Heart left ventricle (tissue), 16 donors: ENCODE results near the gene CXCL14. TPM values are rescaled to one million over a fixed set of nuclear protein-coding genes. Genes with fewer than 3 reads are reported as not detected.
"Not testable (repeated sequence)": the region's sequence is repeated elsewhere in the genome, so short reads cannot be mapped to it uniquely, and the experiment has no call there.

ENCODE experiments used
- ATAC-seq, 4 donors: fragments of 200-7000 bp; cut with Tn5 transposase; one replicate each; pipeline ENCODE4 v1.9.1; 2020 to 2022; ENCODE audit warnings: moderate library complexity in 4 of 4, mild to moderate bottlenecking in 3 of 4, moderate number of reproducible peaks in 1 of 4
- DNase-seq, 5 donors: peaks; one replicate each; pipeline ENCODE4 v3.0.0-alpha.2; 2020
- H3K27ac ChIP-seq, 12 donors: fragments of 200-600 bp; sonication (generic) in 4 of 12; one replicate each; pipeline versions ENCODE4 v1.5.0 to v1.8.0; 2016 to 2022; ENCODE audit warnings: mild to moderate bottlenecking in 2 of 12
- H3K27me3 ChIP-seq, 9 donors: fragments of 200-600 bp; sonication (generic) in 2 of 9; one replicate each; pipeline versions ENCODE4 v1.5.1 to v1.8.0; 2016 to 2022; ENCODE audit warnings: mild to moderate bottlenecking in 3 of 9
- H3K36me3 ChIP-seq, 9 donors: fragments of 200-600 bp; sonication (generic) in 2 of 9; one replicate each; pipeline versions ENCODE4 v1.5.0 to v1.8.0; 2018 to 2022; ENCODE audit warnings: mild to moderate bottlenecking in 2 of 9
- H3K4me1 ChIP-seq, 12 donors: fragments of 200-600 bp; sonication (generic) in 4 of 12; one replicate each; pipeline versions ENCODE4 v1.5.0 to v1.8.0; 2016 to 2022; ENCODE audit warnings: mild to moderate bottlenecking in 3 of 12
- H3K4me3 ChIP-seq, 12 donors: fragments of 200-600 bp; sonication (generic) in 4 of 12; one replicate each; pipeline versions ENCODE4 v1.5.0 to v1.8.0; 2017 to 2022; ENCODE audit warnings: mild to moderate bottlenecking in 9 of 12, moderate library complexity in 4 of 12
- H3K9me3 ChIP-seq, 12 donors: fragments of 200-600 bp; sonication (generic) in 4 of 12; one replicate each; pipeline versions ENCODE4 v1.5.0 to v1.8.0; 2016 to 2022; ENCODE audit warnings: mild to moderate bottlenecking in 1 of 12
- CTCF ChIP-seq, 12 donors: fragments of 200-600 bp; sonication (generic) in 4 of 12; IDR thresholded peaks; one replicate each; pipeline versions ENCODE4 v1.5.0 to v1.8.0; 2018 to 2022; ENCODE audit warnings: antibody characterized with exemption in 12 of 12, mild to moderate bottlenecking in 5 of 12
- POLR2A ChIP-seq, 2 donors: fragments of 450-650 bp; IDR thresholded peaks; one replicate each; pipeline ENCODE4 v1.6.1; 2017; ENCODE audit warnings: antibody characterized with exemption in 2 of 2, mild to moderate bottlenecking in 2 of 2, moderate library complexity in 2 of 2
- WGBS, 4 donors: extraction: QIAGEN DNeasy Blood & Tissue Kit in 2 of 4; methylation state at CpG; one replicate each; pipeline versions ENCODE4 v1.1.5 to v1.1.7; 2013 to 2018; 5-methylcytosine and 5-hydroxymethylcytosine counted together
- intact Hi-C, 10 donors: fragments of 100-400 bp; cut with DNase I; formaldehyde crosslinking; loops; one replicate each; pipeline versions ENCODE4 v1.11.1 to v1.14.2; 2022
- polyA plus RNA-seq, 2 donors: library from polyadenylated mRNA; stranded (reverse); fragments of 200-250 nt; gene quantifications; one replicate each; pipeline ENCODE4 v1.2.3, GENCODE V29; 2013
- total RNA-seq, 9 donors: library from RNA; depleted of rRNA in 2 of 9; stranded (reverse); fragments of >200 nt in 2 of 9; fragmentation: NEBNext Ultra II Directional in 3 of 9; extraction: Animal tissue kit (Norgen Biotek cat#: 25700) in 3 of 9; gene quantifications; one replicate each; pipeline versions ENCODE4 v1.1.0 to v1.2.4, GENCODE V29; 2016 to 2023
- donor health status: ischemic (EF 13 %, LVEDD 7.1; RV severe dilation, severe dysfunction).
- donor health status: healthy with polysubstance abuse.
- donor health status: DM: no; HTN: yes; CAD: no.
- donor health status: DM: no; HTN: no; CAD: no.
- donor health status: ischemic (EF 25% LVEDD 6.9; RV normal size, moderate dysfunction).
- donor health status: ischemic (EF 25% LVEDD 5.7; RV mildly dilated, moderate dysfunction).
- donor health status: healthy.
- donor health status: DM: yes; HTN: yes; CAD: no.
- donor health status: ischemic (EF 35%, LVEDD 5.7; RV mildly dilated, moderate dysfunction).
- donor health status: nonischemic (EF 11% LVEDD 7.7; RV severe dilation, severe dysfunction).
- donor health status: DM: yes; HTN: yes; CAD: no.
- donor health status: PGD.
- donor health status: ischemic (EF 29% LVEDD 5.4; RV normal size, mild dysfunction).
- donor health status: nonischemic (EF 23%, LVEDD 6.1; RV moderate dilation, normal function).

The CXCL14 gene
- total and polyA plus RNA-seq, 11 donors: 0.22 to 31.8 (median 0.69) TPM

GRCh38 chr5:135534609-135535419 is 44.0 kb downstream of the CXCL14 start:
- no peak overlapping the region for H3K27ac ChIP-seq
- WGBS, 4 donors: 1 to 4% (median 3%) methylated on average over 38 to 61 of the region's 61 CpGs
- TF ChIP-seq CTCF (IDR thresholded peaks at IDR 0.05) (no peak), POLR2A (IDR thresholded peaks at IDR 0.05) (no peak)
- H3K4me3 ChIP-seq: no peak overlapping the region
- intact Hi-C loops: no loop called here
- H3K36me3 ChIP-seq: no peaks in the 10 kb centered on the region
- no peak for ATAC-seq
- peaks cover 0 to 18% (median 0%) of the 10 kb centered on the region in 12 donors for H3K4me1 ChIP-seq
- no peaks in the 10 kb centered on the region for H3K9me3 ChIP-seq
- no peak for DNase-seq
- peaks cover 37 to 100% (median 79%) of the 10 kb centered on the region in 9 donors for H3K27me3 ChIP-seq

GRCh38 chr5:135533794-135534193 is 45.0 kb downstream of the CXCL14 start:
- H3K27ac ChIP-seq: no peak overlapping the region
- no peak for ATAC-seq
- H3K9me3 ChIP-seq: no peaks in the 10 kb centered on the region
- H3K36me3 ChIP-seq: no peaks in the 10 kb centered on the region
- H3K4me1 ChIP-seq: peaks cover 0 to 18% (median 0%) of the 10 kb centered on the region in 12 donors
- TF ChIP-seq POLR2A (IDR thresholded peaks at IDR 0.05) (no peak), CTCF (IDR thresholded peaks at IDR 0.05) (no peak)
- H3K4me3 ChIP-seq: no peak overlapping the region
- WGBS, 4 donors: 16 to 30% (median 25%) methylated on average over 3 of the region's 3 CpGs
- intact Hi-C loops: no loop called here
- peaks cover 37 to 100% (median 73%) of the 10 kb centered on the region in 9 donors for H3K27me3 ChIP-seq
- no peak for DNase-seq

GRCh38 chr5:135533334-135533733 is 45.5 kb downstream of the CXCL14 start:
- no peak for DNase-seq
- no peak overlapping the region for H3K27ac ChIP-seq
- intact Hi-C loops: no loop called here
- WGBS, 4 donors: 15 to 28% (median 21%) methylated on average over 3 of the region's 3 CpGs
- no peak for ATAC-seq
- no peak for TF ChIP-seq CTCF (IDR thresholded peaks at IDR 0.05)
- no peak for TF ChIP-seq POLR2A (IDR thresholded peaks at IDR 0.05)
- H3K9me3 ChIP-seq: no peaks in the 10 kb centered on the region
- peaks cover 0 to 18% (median 0%) of the 10 kb centered on the region in 12 donors for H3K4me1 ChIP-seq
- H3K27me3 ChIP-seq: peaks cover 37 to 99% (median 69%) of the 10 kb centered on the region in 9 donors
- H3K4me3 ChIP-seq: no peak overlapping the region
- H3K36me3 ChIP-seq: no peaks in the 10 kb centered on the region

GRCh38 chr5:135529576-135529975 is 49.2 kb downstream of the CXCL14 start:
- H3K36me3 ChIP-seq, H3K4me3 ChIP-seq, H3K27ac ChIP-seq, intact Hi-C loops, ATAC-seq, H3K4me1 ChIP-seq, DNase-seq, H3K9me3 ChIP-seq: not testable (repeated sequence)
- WGBS, 4 donors: 64 to 70% (median 66%) methylated on average over 5 of the region's 5 CpGs
- peaks cover 8 to 92% (median 36%) of the 10 kb centered on the region in 9 donors for H3K27me3 ChIP-seq
